Measurements from ENCODE around the gene TMEM135.

Gene TMEM135

DNA sequence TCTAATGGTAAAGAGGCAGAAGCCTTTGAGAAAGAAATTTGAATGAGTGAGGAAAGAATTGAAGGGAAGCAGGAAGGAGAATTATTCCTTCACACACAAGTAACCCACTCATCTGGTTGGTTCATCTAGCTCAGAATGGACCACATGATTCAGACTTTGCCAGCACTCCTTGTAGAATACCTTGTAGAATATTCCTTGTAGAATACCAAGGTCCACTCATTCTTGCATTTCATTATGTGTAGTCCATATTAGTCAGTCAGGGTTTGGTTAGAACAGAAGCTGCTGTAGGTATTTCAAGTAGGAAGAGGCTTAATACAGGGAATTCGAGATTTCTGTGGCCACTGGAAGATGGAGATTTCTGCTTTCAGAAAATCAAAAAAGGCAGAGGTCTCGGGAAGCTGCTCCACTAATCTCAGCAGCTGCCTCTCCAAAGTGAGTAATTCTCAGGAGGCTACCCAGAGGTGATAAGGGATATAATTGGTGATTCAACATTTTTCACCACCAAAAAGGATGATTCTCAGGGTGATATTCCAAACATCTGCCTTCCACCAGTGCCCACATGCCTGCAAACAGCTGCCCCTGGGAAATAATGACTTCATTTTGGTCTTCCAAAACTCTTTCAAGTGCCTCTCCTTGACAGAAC, 329.1 kb downstream of the TMEM135 start:
- DNase-seq, result no peak

GRCh38 chr11:87368151-87368550, 330.4 kb downstream of the TMEM135 start:
- no peak for DNase-seq

- no peak for DNase-seq
Observed at GRCh38 chr11:87368858-87369480, 331.2 kb downstream of the TMEM135 start.

GRCh38 chr11:87369888-87370287, 332.2 kb downstream of the TMEM135 start:
- no peak for DNase-seq

GRCh38 chr11:87372065-87372464, 334.3 kb downstream of the TMEM135 start:
- DNase-seq, result no peak

All from NCI-H2227 treated with DMSO at 0.1 percent for 48 hours (cell line).